CD4-positive, alpha-beta T cell (primary cell): ENCODE measurements around the gene SDC3. TPM values are rescaled to one million over a fixed set of nuclear protein-coding genes. Genes with fewer than 3 reads are reported as not detected.

Experiments used
- ATAC-seq: fragments of 200-7000 bp; cut with Tn5 transposase; one replicate; pipeline ENCODE4 v1.10.0; 2022; ENCODE audit warnings: mild to moderate bottlenecking; ENCODE audit not compliant: poor library complexity
- CTCF ChIA-PET: fragments of 350-600 bp; sonication (Branson Sonifier 250); formaldehyde crosslinking; loops from one replicate; lab custom pipeline; 2021; ENCODE audit warnings: antibody characterized with exemption, inconsistent platforms; lab: Charles Lee
- POLR2A ChIA-PET: fragments of 350-600 bp; sonication (Branson Sonifier 250); formaldehyde crosslinking; loops from one replicate; lab custom pipeline; 2021; ENCODE audit warnings: antibody characterized with exemption, inconsistent platforms; lab: Charles Lee
- DNase-seq, 14 experiments: peaks; one replicate each; pipeline ENCODE4 v3.0.0-alpha.2; 2013 to 2020; ENCODE audit warnings: mixed read lengths in 2 of 14
- H3K27ac ChIP-seq, 2 donors: one replicate each; pipeline versions ENCODE4 v1.5.1 to v1.7.0; 2013; ENCODE audit warnings: low read length in 2 of 2, low read depth in 1 of 2, mild to moderate bottlenecking in 1 of 2
- H3K27me3 ChIP-seq, 2 experiments: 1 replicate in 1 of 2; 2 replicates in 1 of 2; pipeline versions ENCODE4 v1.6.1 to v1.7.0; 2013; ENCODE audit warnings: low read length in 2 of 2, control low read depth in 1 of 2, mild to moderate bottlenecking in 1 of 2, moderate library complexity in 1 of 2; ENCODE audit not compliant: insufficient read depth in 2 of 2, control insufficient read depth in 1 of 2
- H3K36me3 ChIP-seq: one replicate; pipeline ENCODE4 v1.6.1; 2013; ENCODE audit warnings: low read length, control low read depth; ENCODE audit not compliant: insufficient read depth
- H3K4me1 ChIP-seq: one replicate; pipeline ENCODE4 v1.6.1; 2013; ENCODE audit warnings: low read length, control low read depth; ENCODE audit not compliant: insufficient read depth
- H3K4me3 ChIP-seq: one replicate; pipeline ENCODE4 v1.5.1; 2013; ENCODE audit warnings: mild to moderate bottlenecking, low read length, moderate library complexity
- H3K9me3 ChIP-seq, 2 experiments: 1 replicate in 1 of 2; 2 replicates in 1 of 2; pipeline versions ENCODE4 v1.6.1 to v1.7.0; 2013; ENCODE audit warnings: low read length in 2 of 2, mild to moderate bottlenecking in 2 of 2, control low read depth in 1 of 2, moderate library complexity in 1 of 2; ENCODE audit not compliant: control insufficient read depth in 1 of 2, insufficient read depth in 1 of 2
- H3K27ac Mint-ChIP-seq: one replicate; pipeline ENCODE4 v1.8.0; 2020; ENCODE audit warnings: mixed read lengths
- H3K27me3 Mint-ChIP-seq: one replicate; pipeline ENCODE4 v1.8.0; 2021; ENCODE audit warnings: mixed read lengths
- H3K36me3 Mint-ChIP-seq: one replicate; pipeline ENCODE4 v1.8.0; 2021; ENCODE audit warnings: low read depth, mixed read lengths
- H3K4me1 Mint-ChIP-seq: one replicate; pipeline ENCODE4 v1.8.0; 2021; ENCODE audit warnings: low read depth, mixed read lengths
- H3K4me3 Mint-ChIP-seq: one replicate; pipeline ENCODE4 v1.8.0; 2020; ENCODE audit warnings: mild to moderate bottlenecking, mixed read lengths
- H3K9me3 Mint-ChIP-seq: one replicate; pipeline ENCODE4 v1.8.0; 2020; ENCODE audit warnings: mixed read lengths
- intact Hi-C, 2 experiments: fragments of 100-400 bp; cut with DNase I in 1 of 2; cut with micrococcal nuclease in 1 of 2; formaldehyde crosslinking; loops; one replicate each; pipeline versions ENCODE4 v1.15.1 to v1.9.0; 2023 to 2025; cut with DNase I, micrococcal nuclease
- total RNA-seq, 174 experiments: library from RNA in 2 of 174; stranded (reverse) in 2 of 174; gene quantifications; one replicate each; pipeline ENCODE4 v1.2.3 and lab custom pipeline; 2021 to 2026
- TF ChIP-seq, protein P1 (sequence below): fragments of 200-600 bp; IDR thresholded peaks from one replicate; pipeline ENCODE4 v1.8.0; 2022; ENCODE audit warnings: antibody characterized with exemption, mild to moderate bottlenecking

Gene SDC3
- total RNA-seq, 2 experiments from 2014 or later = 0.14 TPM; not detected in 1

DNA sequence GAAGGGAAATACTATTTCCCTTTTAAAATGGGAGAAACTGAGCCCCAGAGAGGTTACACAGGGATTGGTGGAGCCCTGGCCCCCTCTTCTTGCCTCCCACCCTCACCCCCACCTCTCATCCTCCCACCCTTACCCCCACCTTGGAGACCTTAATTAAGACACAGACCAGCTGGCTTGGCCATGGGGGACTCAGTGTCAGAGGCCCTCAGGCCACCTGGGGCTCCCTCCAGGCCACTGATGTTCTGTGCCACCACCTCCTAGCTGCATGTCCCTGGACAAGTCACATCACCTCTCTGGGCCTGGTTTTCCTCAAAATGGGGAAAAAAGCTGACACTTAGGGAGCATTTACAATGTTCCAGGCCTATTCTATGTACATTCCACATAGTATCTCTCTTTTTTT lies 51.5 kb downstream of the SDC3 start:
- H3K27me3 ChIP-seq = no peaks in the 10 kb centered on the region
- no peak overlapping the region for H3K27ac ChIP-seq
- intact Hi-C loops = no loop called here
- no peak for ATAC-seq
- H3K27ac Mint-ChIP-seq = no peak overlapping the region
- peaks cover 24% of the 10 kb centered on the region for H3K27me3 Mint-ChIP-seq
- no peak overlapping the region for H3K4me3 Mint-ChIP-seq
- no peaks in the 10 kb centered on the region for H3K36me3 ChIP-seq
- no peaks in the 10 kb centered on the region for H3K4me1 Mint-ChIP-seq
- no peak overlapping the region for H3K4me3 ChIP-seq
- TF ChIP-seq, protein P1, sequence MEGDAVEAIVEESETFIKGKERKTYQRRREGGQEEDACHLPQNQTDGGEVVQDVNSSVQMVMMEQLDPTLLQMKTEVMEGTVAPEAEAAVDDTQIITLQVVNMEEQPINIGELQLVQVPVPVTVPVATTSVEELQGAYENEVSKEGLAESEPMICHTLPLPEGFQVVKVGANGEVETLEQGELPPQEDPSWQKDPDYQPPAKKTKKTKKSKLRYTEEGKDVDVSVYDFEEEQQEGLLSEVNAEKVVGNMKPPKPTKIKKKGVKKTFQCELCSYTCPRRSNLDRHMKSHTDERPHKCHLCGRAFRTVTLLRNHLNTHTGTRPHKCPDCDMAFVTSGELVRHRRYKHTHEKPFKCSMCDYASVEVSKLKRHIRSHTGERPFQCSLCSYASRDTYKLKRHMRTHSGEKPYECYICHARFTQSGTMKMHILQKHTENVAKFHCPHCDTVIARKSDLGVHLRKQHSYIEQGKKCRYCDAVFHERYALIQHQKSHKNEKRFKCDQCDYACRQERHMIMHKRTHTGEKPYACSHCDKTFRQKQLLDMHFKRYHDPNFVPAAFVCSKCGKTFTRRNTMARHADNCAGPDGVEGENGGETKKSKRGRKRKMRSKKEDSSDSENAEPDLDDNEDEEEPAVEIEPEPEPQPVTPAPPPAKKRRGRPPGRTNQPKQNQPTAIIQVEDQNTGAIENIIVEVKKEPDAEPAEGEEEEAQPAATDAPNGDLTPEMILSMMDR = no peak
- ChIA-PET POLR2A (no interaction called here), CTCF (no interaction called here)
- no peak for DNase-seq
- H3K9me3 ChIP-seq = no peaks in the 10 kb centered on the region
- no peaks in the 10 kb centered on the region for H3K36me3 Mint-ChIP-seq
- peaks cover 3% of the 10 kb centered on the region for H3K4me1 ChIP-seq
- no peaks in the 10 kb centered on the region for H3K9me3 Mint-ChIP-seq

DNA sequence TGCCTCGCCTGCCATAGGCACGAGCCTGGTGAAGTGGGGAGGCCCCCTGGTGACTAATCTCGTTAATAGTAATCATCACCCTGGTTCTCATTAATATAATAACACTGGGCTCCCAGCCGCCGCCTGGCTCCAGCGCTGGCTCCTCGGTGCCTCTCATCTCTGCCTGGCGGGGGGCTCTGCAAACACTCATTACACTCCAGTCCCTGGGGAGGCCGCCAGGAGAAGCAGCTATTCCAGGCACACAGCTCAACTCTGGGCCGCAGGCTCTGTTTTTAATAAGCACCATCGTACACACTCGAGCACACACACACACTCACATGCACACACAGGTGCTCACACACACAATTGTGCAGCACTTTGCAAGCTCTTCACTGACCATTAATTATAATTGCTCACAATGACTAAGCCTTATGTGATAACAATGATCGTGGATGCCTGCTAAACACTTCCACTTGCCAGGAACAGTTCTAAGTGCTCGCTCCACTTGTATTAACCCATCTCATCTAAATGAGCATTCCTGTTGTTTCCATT lies 52.2 kb downstream of the SDC3 start:
- peaks cover 24% of the 10 kb centered on the region for H3K27me3 Mint-ChIP-seq
- Histone ChIP-seq H3K36me3 (no peaks in the 10 kb centered on the region), H3K27ac (no peak overlapping the region), H3K4me1 (peaks cover 3% of the 10 kb centered on the region), H3K27me3 (no peaks in the 10 kb centered on the region), H3K9me3 (no peaks in the 10 kb centered on the region), H3K4me3 (no peak overlapping the region)
- no peak overlapping the region for H3K4me3 Mint-ChIP-seq
- ChIA-PET CTCF (no interaction called here), POLR2A (no interaction called here)
- no peak overlapping the region for H3K27ac Mint-ChIP-seq
- intact Hi-C loops = no loop called here
- ATAC-seq (no peak), DNase-seq (no peak)
- TF ChIP-seq, protein P1 = no peak
- H3K36me3 Mint-ChIP-seq = no peaks in the 10 kb centered on the region
- H3K9me3 Mint-ChIP-seq = no peaks in the 10 kb centered on the region
- H3K4me1 Mint-ChIP-seq = no peaks in the 10 kb centered on the region

DNA sequence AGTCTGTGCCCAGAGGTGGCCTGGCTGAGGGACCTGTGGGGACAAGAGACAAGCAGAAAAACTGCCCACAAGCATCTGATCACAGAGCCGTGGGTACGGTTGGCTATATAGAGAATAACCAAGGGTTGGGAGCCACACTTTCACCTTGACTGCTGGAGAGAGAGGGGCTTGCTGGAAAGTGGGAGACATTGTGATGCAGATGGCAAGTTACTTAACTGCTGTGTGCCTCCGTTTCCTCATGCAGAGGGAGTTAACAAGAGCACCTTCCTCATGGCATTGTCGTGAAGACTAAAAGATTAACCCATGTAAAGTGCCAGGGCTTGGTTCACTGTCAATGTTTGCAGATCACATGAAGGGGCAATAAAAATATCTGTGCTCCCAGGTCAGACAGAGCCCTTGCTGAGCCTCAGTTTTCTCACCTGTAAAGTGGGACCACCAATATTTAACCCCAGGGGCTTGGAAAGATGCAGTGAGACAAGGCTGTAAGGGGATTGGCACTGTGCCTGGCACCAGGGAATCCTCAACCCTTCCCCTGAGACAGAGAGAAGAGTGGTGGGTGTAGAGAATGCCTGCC lies 52.8 kb downstream of the SDC3 start:
- no peak for ATAC-seq
- TF ChIP-seq, protein P1 = no peak
- Mint-ChIP-seq H3K9me3 (no peaks in the 10 kb centered on the region), H3K4me1 (no peaks in the 10 kb centered on the region), H3K27me3 (peaks cover 22% of the 10 kb centered on the region), H3K4me3 (no peak overlapping the region), H3K27ac (no peak overlapping the region), H3K36me3 (no peaks in the 10 kb centered on the region)
- H3K4me3 ChIP-seq = no peak overlapping the region
- DNase-seq = no peak
- no peaks in the 10 kb centered on the region for H3K9me3 ChIP-seq
- intact Hi-C loops = no loop called here
- H3K27me3 ChIP-seq = no peaks in the 10 kb centered on the region
- H3K27ac ChIP-seq = no peak overlapping the region
- H3K4me1 ChIP-seq = peaks cover 3% of the 10 kb centered on the region
- ChIA-PET CTCF (no interaction called here), POLR2A (no interaction called here)
- no peaks in the 10 kb centered on the region for H3K36me3 ChIP-seq
